Lower lobe of right lung (tissue), 2 donors: ENCODE data around the gene ZNF490. TPM values are rescaled to one million over a fixed set of nuclear protein-coding genes. Genes with fewer than 3 reads are reported as not detected.

Experiments
- ATAC-seq, 2 donors: fragments of 200-7000 bp; cut with Tn5 transposase; one replicate each; pipeline ENCODE4 v1.9.1; 2020 to 2022; ENCODE audit warnings: mild to moderate bottlenecking in 2 of 2, moderate library complexity in 2 of 2
- DNase-seq: peaks from one replicate; pipeline ENCODE4 v3.0.0-alpha.2; 2020
- H3K27ac ChIP-seq: fragments of 200-600 bp; one replicate; pipeline ENCODE4 v1.8.0; 2022
- H3K27me3 ChIP-seq: fragments of 200-600 bp; one replicate; pipeline ENCODE4 v1.8.0; 2022; ENCODE audit warnings: low read depth
- H3K36me3 ChIP-seq: fragments of 200-600 bp; one replicate; pipeline ENCODE4 v1.8.0; 2022; ENCODE audit warnings: mild to moderate bottlenecking
- H3K4me1 ChIP-seq: fragments of 200-600 bp; one replicate; pipeline ENCODE4 v1.8.0; 2022
- H3K4me3 ChIP-seq: fragments of 200-600 bp; one replicate; pipeline ENCODE4 v1.8.0; 2022; ENCODE audit warnings: mild to moderate bottlenecking
- H3K9me3 ChIP-seq: fragments of 200-600 bp; one replicate; pipeline ENCODE4 v1.8.0; 2022
- CTCF ChIP-seq: fragments of 200-600 bp; IDR thresholded peaks from one replicate; pipeline ENCODE4 v1.8.0; 2022; ENCODE audit warnings: antibody characterized with exemption, mild to moderate bottlenecking
- intact Hi-C: fragments of 100-400 bp; cut with DNase I; formaldehyde crosslinking; loops from one replicate; pipeline ENCODE4 v1.11.0; 2022
- long read RNA-seq: library from polyadenylated mRNA; unstranded; transcript quantifications from one replicate; pipeline ENCODE4 v2.0.0, GENCODE V29; 2021
- total RNA-seq: library from RNA; stranded (reverse); fragmentation: NEBNext Ultra II Directional; extraction: Animal tissue kit (Norgen Biotek cat#: 25700); gene quantifications from one replicate; pipeline ENCODE4 v1.2.1, GENCODE V29; 2021
- donor health status: DM: no; HTN: yes; CAD: no; lungs with severe emphysema.

Gene ZNF490
- total RNA-seq = 10.3 TPM
- long read RNA-seq, full-length matches to known transcripts = 5 of 23 reads
- long read RNA-seq, partial matches to known transcripts = 0 of 23 reads
- long read RNA-seq, other reads (novel, unspliced or antisense) = 18 of 23 reads

GRCh38 chr19:12610540-12611360, at the start of gene ZNF490, which contains the start of gene ZNF791:
Gene ZNF490 (minus strand): TSS chr19:12610813. CDS start chr19:12610680, 133 bp downstream.
Gene ZNF791 (plus strand): TSS chr19:12610920. CDS start chr19:12611080, 160 bp downstream.
- peak; percentile 99 to 100 for ATAC-seq
- intact Hi-C loops = no loop called here

GRCh38 chr19:12657966-12658365, 47.4 kb upstream of the ZNF490 start:
- no peaks in the 10 kb centered on the region for H3K4me1 ChIP-seq
- H3K4me3 ChIP-seq = no peak overlapping the region
- DNase-seq = no peak
- no peak for ATAC-seq
- no peak overlapping the region for H3K27ac ChIP-seq
- intact Hi-C loops = no loop called here
- no peak for TF ChIP-seq CTCF
- peaks cover 87% of the 10 kb centered on the region for H3K36me3 ChIP-seq
- H3K27me3 ChIP-seq = no peaks in the 10 kb centered on the region
- no peaks in the 10 kb centered on the region for H3K9me3 ChIP-seq

More at GRCh38 chr19:12610540-12611360, at the start of gene ZNF490, which contains the start of gene ZNF791:
- TF ChIP-seq CTCF = no peak
- peak; percentile 98 for DNase-seq
- H3K9me3 ChIP-seq = no peaks in the 10 kb centered on the region
- H3K27me3 ChIP-seq = no peaks in the 10 kb centered on the region
- H3K4me1 ChIP-seq = peaks cover 46% of the 10 kb centered on the region
- peaks cover 60% of the 10 kb centered on the region for H3K36me3 ChIP-seq
- peak within 1 kb of the TSS; percentile 93 for H3K4me3 ChIP-seq
- peak within 1 kb of the TSS; percentile 99 for H3K27ac ChIP-seq

GRCh38 chr19:12656899-12657571, 46.4 kb upstream of the ZNF490 start:
- Histone ChIP-seq H3K27ac (no peak overlapping the region), H3K4me3 (no peak overlapping the region), H3K4me1 (no peaks in the 10 kb centered on the region), H3K36me3 (peaks cover 81% of the 10 kb centered on the region), H3K27me3 (no peaks in the 10 kb centered on the region), H3K9me3 (no peaks in the 10 kb centered on the region)
- peak; percentile 13 to 36 for ATAC-seq
- intact Hi-C loops = no loop called here
- DNase-seq = no peak
- TF ChIP-seq CTCF = no peak

- Histone ChIP-seq H3K36me3 (peaks cover 78% of the 10 kb centered on the region), H3K27ac (no peak overlapping the region), H3K27me3 (no peaks in the 10 kb centered on the region), H3K9me3 (no peaks in the 10 kb centered on the region), H3K4me1 (no peaks in the 10 kb centered on the region), H3K4me3 (no peak overlapping the region)
- intact Hi-C loops = no loop called here
- TF ChIP-seq CTCF = no peak
- DNase-seq = no peak
- no peak for ATAC-seq
These were observed 44.9 kb upstream of the ZNF490 start for GRCh38 chr19:12655546-12655945.

- TF ChIP-seq CTCF = no peak
- DNase-seq = peak; percentile 24
- Histone ChIP-seq H3K9me3 (no peaks in the 10 kb centered on the region), H3K4me3 (no peak overlapping the region), H3K27me3 (no peaks in the 10 kb centered on the region), H3K4me1 (peaks cover 12% of the 10 kb centered on the region), H3K27ac (no peak overlapping the region), H3K36me3 (peaks cover 49% of the 10 kb centered on the region)
- ATAC-seq = no peak
- intact Hi-C loops = no loop called here
These were observed 41.6 kb upstream of the ZNF490 start for GRCh38 chr19:12652219-12652618.
